22Rv1 (cell line): ENCODE results near the gene MX1.

Source experiments
- H3K27ac ChIP-seq: fragments of 450-650 bp; 2 replicates; pipeline ENCODE4 v1.5.1; 2017
- ZFX ChIP-seq: fragments of 450-650 bp; IDR thresholded peaks from 2 replicates; pipeline ENCODE4 v1.6.1; 2017; ENCODE audit warnings: antibody characterized with exemption, borderline replicate concordance
- TF ChIP-seq, protein P1 (sequence below): fragments of 450-650 bp; IDR thresholded peaks from 2 replicates; pipeline ENCODE4 v1.5.1; 2017; ENCODE audit warnings: mild to moderate bottlenecking

Gene MX1

DNA sequence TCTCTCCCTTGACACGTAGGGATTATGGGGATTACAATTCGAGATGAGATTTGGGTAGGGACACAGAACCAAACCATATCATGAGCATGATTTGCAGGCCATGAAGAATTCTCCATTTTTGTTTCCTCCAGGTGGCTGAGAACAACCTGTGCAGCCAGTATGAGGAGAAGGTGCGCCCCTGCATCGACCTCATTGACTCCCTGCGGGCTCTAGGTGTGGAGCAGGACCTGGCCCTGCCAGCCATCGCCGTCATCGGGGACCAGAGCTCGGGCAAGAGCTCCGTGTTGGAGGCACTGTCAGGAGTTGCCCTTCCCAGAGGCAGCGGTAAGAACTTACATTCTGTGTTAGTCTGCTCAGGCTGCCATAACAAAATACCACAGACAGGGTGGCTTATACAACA is 9.7 kb downstream of the MX1 start:
- H3K27ac ChIP-seq: no peak overlapping the region
- no peak for TF ChIP-seq ZFX
- TF ChIP-seq, protein P1, sequence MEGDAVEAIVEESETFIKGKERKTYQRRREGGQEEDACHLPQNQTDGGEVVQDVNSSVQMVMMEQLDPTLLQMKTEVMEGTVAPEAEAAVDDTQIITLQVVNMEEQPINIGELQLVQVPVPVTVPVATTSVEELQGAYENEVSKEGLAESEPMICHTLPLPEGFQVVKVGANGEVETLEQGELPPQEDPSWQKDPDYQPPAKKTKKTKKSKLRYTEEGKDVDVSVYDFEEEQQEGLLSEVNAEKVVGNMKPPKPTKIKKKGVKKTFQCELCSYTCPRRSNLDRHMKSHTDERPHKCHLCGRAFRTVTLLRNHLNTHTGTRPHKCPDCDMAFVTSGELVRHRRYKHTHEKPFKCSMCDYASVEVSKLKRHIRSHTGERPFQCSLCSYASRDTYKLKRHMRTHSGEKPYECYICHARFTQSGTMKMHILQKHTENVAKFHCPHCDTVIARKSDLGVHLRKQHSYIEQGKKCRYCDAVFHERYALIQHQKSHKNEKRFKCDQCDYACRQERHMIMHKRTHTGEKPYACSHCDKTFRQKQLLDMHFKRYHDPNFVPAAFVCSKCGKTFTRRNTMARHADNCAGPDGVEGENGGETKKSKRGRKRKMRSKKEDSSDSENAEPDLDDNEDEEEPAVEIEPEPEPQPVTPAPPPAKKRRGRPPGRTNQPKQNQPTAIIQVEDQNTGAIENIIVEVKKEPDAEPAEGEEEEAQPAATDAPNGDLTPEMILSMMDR: no peak

DNA sequence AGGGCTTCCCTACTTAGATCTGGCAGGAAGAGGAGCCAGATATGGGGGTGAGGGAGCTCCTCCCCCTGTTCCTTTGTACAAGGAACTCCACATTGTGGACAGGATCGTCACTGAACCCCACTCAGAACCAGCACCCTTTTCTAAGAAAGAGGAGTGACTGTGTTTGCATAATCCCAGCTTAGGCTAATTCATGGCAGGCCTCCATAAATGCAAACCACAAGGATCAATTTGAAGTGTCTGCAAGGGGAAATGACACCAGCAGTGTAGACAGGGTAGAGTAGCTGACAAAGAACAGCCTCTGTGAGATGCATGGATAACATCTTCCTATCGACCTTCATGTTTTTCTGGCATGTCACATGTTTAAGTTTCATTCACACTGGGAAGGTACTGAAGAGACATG is 11.7 kb downstream of the MX1 start:
- H3K27ac ChIP-seq: no peak overlapping the region
- TF ChIP-seq, protein P1: no peak

DNA sequence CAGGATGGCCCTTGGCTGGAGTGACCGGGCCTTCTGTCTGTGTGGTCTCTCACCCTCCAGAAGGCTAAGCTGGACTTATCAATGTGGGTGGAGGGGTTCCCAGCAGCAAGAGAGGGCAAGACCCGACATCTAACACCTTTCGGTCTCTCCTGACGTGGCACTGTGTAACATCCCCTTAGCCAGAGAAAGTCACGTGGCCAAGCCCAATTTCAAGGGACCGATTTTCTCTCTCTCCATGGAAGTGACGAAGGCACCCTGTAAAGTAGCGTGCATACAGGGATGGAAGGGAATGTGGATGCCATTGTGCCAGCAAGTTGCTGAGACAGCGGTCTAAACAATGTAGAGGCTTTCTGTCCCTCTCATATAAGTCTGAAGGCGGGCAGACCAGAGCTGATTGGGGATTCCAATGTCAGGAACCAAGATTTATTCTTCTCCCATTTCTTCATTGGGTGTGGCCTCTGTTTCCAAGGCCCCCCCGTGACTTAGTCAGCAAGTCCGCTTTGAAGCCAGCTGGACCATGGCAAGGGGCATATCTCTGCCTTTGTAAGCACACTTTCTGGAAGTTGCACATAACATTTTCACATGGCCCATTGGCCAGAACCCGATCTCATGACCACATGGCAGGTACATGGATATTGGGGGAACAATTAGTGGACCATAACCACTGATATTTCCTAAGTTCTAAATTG is 12.5 kb downstream of the MX1 start:
- no peak overlapping the region for H3K27ac ChIP-seq
- TF ChIP-seq, protein P1: no peak
- TF ChIP-seq ZFX: no peak

DNA sequence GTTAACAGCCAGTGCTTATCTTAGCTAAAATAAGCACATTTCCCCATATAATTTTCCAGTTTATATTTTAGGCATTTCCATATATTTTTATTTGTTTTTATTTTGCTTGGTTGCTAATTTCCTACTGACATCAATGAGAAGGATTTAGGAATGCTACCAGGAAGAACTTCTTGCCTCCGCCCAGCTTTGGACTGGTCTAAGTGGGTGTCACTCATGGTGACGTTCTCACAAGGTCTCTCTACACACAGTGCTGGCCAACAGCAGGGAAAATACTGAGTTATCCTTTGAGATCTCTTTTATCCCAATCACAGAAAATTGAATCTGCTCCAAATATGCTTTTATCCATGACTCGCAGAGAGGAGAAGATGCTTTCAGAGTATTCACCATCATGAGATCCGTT is 13.2 kb downstream of the MX1 start:
- no peak for TF ChIP-seq ZFX
- TF ChIP-seq, protein P1: no peak
- H3K27ac ChIP-seq: no peak overlapping the region

DNA sequence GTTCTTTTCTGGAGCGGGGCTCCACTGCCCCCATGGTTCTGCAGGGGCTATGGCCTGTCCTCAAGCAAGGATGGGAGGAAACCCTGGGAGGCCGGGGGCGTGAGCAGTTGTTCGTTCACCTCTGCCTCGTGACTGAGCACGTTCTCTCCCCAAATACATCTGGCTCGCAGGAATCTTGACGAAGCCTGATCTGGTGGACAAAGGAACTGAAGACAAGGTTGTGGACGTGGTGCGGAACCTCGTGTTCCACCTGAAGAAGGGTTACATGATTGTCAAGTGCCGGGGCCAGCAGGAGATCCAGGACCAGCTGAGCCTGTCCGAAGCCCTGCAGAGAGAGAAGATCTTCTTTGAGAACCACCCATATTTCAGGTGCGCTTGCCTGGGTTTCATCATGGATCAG is 15.5 kb downstream of the MX1 start:
- no peak overlapping the region for H3K27ac ChIP-seq
- no peak for TF ChIP-seq ZFX
- TF ChIP-seq, protein P1: no peak

DNA sequence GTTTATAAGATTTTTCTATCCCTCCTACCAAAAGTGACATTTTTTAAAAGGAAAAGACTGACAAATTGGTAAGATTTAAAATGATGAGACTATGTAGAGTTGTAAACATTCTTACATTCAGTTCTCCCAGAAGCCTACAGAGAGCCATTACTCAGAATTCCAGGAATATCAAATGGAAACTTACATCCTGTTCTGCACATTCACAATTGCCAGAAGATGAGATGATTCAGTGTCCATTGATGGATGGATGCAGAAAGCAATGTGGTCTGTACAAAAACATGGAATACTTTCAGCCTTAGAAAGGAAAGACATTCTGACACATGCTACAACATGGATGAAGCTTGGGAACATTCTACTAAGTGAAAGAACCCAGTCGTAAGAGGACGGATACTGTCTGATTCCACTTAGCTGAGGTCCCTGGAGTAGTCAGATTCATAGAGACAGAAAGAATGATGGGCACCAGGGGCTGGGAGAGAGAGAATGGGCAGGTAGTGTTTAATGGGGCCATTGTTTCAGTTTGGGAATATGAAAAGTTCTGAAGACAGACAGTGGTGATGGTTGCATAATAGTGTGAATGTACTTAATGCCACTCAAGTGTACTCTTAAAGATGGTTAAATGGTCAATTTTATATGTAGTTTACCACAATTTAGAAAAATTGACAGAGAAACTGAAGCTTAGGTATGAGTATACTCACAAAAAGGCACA is 16.6 kb downstream of the MX1 start:
- TF ChIP-seq, protein P1: no peak
- no peak for TF ChIP-seq ZFX
- H3K27ac ChIP-seq: no peak overlapping the region

DNA sequence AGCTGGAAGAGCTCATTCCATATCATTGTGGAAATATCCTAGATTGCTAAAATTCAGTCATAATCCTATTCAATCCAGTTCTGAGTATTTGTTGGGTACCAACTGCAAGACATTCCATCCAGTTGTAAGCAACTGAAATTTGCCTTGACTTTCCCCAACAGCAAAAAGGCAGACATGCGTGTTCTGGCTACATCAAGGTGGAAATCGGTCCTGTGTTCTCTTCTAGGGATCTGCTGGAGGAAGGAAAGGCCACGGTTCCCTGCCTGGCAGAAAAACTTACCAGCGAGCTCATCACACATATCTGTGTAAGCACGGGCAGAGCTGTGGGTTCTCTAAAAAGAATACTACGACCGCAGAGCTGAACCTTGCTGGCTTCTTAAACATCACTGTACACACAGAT is 17.5 kb downstream of the MX1 start:
- no peak for TF ChIP-seq ZFX
- TF ChIP-seq, protein P1: no peak
- no peak overlapping the region for H3K27ac ChIP-seq
